Skin epidermis (tissue), 12 donors: ENCODE measurements around the gene KCNQ4.

Source experiments
- H3K27ac ChIP-seq, 21 experiments: fragments of 200-600 bp; sonication (generic) in 11 of 21; one replicate each; pipeline ENCODE4 v1.5.0; 2020; ENCODE audit warnings: mild to moderate bottlenecking in 3 of 21, inconsistent platforms in 2 of 21, moderate library complexity in 2 of 21
- H3K4me3 ChIP-seq, 7 experiments: fragments of 200-600 bp; sonication (generic) in 2 of 7; one replicate each; pipeline ENCODE4 v1.5.0; 2020; ENCODE audit warnings: inconsistent platforms in 2 of 7, mild to moderate bottlenecking in 2 of 7, moderate library complexity in 1 of 7

Gene KCNQ4

GRCh38 chr1:40783001-40783905, at the start of gene KCNQ4:
TSS of gene KCNQ4 (plus strand) at chr1:40783787. CDS start at chr1:40784094, 307 bp downstream.
- H3K27ac ChIP-seq: peak within 1 kb of the TSS in 4 of 21 experiments; percentile 18 to 38 (median 23)
- H3K4me3 ChIP-seq: peak within 1 kb of the TSS; percentile 28 to 44 (median 31)

- no peak overlapping the region for H3K27ac ChIP-seq
Observed at GRCh38 chr1:40734882-40735628, 48.5 kb upstream of the KCNQ4 start.

DNA sequence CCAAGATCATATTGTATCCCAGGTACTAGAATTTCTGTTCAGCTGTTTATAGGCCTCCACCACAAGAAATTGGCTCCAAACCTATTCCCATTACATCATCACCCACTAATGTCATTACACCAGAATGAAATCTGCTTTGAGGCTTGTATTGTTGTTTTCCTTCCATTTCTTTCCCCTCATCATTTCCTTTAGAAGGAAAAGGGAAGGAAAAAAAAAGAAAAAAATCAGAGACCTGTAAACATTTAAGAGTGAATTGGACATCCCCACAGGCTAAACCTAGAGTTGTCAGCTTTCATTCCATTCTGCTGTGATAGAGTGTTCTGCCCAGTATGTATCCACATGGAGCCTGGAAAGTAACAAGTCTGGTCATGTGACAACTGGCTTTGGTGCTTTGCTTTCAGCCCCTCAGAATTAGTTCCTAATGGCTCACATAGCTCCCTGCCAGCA, 47.5 kb upstream of the KCNQ4 start:
- Histone ChIP-seq H3K4me3 (no peak overlapping the region), H3K27ac (no peak overlapping the region)

More at GRCh38 chr1:40734882-40735628, 48.5 kb upstream of the KCNQ4 start:
- H3K4me3 ChIP-seq: no peak overlapping the region

GRCh38 chr1:40738831-40739230, 44.8 kb upstream of the KCNQ4 start:
- no peak overlapping the region for H3K4me3 ChIP-seq
- H3K27ac ChIP-seq: no peak overlapping the region

- Histone ChIP-seq H3K27ac (no peak overlapping the region), H3K4me3 (no peak overlapping the region)
Observed at GRCh38 chr1:40739455-40740008, 44.1 kb upstream of the KCNQ4 start.

DNA sequence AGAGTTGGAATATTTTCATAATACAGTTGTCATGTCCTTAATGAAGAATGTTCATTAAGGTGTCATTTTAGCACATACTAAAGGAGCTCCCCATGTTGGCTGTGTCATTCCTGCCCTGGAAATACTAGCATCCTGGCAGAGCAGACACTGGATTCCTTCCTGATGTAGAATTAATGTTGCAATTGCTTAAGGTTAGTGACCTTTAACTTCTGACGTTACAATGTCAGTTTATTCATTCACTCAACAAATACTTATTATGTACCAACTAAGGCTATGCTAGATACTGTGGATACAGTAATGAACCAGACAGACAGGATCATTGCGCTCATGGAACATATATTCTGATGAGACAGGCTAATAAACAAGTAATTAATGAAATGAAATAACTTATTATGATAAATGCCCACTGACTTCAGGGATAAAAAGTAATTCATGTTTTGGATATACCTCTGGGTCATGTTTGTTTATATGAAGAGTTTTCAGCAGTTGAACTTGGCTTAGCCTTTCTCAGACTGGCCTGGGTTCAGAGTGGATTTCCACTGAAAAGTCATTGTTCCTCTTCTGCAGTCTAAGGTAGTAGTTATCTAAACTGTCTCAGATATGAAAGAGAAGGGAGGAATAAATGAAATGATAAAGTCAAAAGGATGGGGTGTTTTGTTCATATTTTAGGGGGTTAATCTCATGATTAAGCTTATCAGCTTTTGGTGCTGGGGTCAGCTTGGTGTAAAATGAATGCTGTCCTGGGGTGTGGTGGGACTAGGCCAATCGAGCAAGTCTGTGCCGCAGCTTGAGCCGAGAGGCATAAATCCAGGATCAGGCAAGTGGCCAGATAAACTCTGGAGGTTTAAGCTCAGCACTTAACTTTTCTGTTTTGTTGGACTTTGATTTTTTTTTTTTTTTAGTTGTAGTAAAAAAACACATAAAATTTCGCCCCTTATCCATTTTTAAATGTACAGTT, 43.3 kb upstream of the KCNQ4 start:
- Histone ChIP-seq H3K4me3 (no peak overlapping the region), H3K27ac (peak overlapping the region in 1 of 21 experiments; percentile 31)

- Histone ChIP-seq H3K4me3 (no peak overlapping the region), H3K27ac (no peak overlapping the region)
Observed at GRCh38 chr1:40740997-40741736, 42.4 kb upstream of the KCNQ4 start.

- Histone ChIP-seq H3K27ac (no peak overlapping the region), H3K4me3 (no peak overlapping the region)
Observed at GRCh38 chr1:40742363-40743061, 41.1 kb upstream of the KCNQ4 start.

- Histone ChIP-seq H3K4me3 (no peak overlapping the region), H3K27ac (no peak overlapping the region)
Observed at GRCh38 chr1:40743452-40743851, 40.1 kb upstream of the KCNQ4 start.

GRCh38 chr1:40743860-40744259, 39.7 kb upstream of the KCNQ4 start:
- no peak overlapping the region for H3K27ac ChIP-seq
- H3K4me3 ChIP-seq: no peak overlapping the region

DNA sequence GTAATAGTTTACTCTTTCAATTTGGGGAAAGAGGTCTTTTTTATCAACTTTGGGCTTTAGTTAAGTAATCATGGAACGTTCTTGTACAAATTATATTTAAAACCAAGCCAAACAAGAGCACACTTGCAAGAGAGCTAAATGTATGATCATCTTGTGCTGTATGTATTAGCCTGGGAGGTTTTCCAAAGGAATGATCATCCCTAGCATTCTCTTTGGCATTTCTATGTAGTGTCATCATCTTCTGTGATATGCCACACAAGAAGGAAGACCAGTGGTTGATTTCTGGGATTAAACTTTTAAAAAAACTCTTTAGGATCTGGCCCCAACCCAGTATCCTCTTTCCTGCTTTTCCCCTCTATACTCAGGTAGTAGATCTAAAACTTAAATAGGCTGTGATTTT, 38.4 kb upstream of the KCNQ4 start:
- no peak overlapping the region for H3K4me3 ChIP-seq
- H3K27ac ChIP-seq: no peak overlapping the region

DNA sequence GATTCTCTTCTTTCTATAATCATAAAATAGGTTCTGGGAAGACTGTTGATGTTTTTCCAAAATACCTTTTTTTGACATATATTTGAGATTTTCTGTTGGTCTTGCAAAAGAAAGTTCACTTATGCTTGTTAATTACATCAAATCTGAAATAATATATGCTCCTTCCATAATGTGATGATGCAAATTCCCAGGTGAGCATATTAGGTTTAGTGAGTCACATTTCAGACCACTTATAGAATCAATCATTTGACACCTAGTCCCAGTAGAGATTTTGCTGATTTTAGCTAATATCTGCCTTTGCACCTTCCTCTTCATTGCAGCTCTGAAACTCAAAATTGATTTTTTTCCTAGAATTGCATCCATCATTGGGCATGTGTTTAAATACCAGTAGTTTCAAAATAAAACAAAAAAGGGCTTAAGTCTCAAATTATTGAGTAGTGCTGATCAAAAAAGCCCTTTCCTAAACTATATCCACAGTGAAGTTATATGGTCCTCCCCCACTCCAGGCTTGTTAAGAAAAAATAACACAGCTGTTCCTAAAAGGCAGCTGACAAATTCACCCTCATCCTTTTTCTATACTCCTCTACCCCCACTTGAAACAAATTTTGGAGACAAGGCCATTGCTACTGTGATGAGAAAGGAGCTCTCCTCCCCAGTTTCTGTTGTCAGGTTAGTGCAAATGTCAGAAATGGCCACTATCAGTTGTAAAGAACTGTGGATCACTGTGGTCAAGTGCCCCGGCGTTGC, 37.1 kb upstream of the KCNQ4 start:
- Histone ChIP-seq H3K27ac (no peak overlapping the region), H3K4me3 (no peak overlapping the region)

GRCh38 chr1:40748841-40749718, 34.5 kb upstream of the KCNQ4 start:
- Histone ChIP-seq H3K4me3 (no peak overlapping the region), H3K27ac (no peak overlapping the region)

DNA sequence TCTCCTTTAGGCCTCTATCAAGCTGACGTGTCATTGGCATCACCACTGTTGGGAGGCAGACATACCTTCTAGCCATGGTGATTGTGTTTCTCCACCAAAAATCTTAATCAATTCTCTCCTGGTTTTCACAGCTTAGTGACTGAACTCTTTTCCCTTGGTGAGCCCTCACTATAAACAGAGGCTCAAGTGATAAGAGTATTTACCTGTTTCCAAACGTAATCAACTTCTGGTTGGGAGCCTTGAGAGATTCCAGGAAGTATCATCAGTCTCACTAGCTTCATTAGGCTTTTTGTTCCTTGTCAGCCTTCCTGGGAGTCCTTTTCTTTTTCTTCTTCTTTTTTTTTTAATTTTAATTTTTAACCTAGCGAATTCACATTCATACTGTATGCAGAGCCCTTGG, 33.8 kb upstream of the KCNQ4 start:
- Histone ChIP-seq H3K4me3 (no peak overlapping the region), H3K27ac (no peak overlapping the region)

DNA sequence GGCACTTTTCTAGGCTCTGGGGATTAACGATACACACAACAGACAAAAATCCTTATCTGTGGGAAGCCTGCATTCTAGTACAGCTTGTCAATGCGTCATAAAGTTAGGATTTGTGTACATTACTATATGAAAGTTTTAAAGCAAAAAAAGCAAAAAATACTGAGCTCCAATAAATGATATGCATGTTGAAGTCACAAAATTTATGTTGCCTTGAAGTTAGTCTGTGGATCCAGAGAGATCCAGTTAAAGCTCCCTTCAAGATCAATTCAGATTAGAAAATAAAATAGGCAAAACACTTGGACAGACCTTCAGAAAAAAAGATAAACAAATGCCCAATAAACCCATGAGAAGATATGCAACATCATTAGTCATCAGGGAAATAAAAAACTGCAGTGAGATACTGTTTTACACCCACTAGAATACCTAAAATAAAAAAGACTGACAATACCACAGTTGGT, 33.1 kb upstream of the KCNQ4 start:
- H3K4me3 ChIP-seq: no peak overlapping the region

DNA sequence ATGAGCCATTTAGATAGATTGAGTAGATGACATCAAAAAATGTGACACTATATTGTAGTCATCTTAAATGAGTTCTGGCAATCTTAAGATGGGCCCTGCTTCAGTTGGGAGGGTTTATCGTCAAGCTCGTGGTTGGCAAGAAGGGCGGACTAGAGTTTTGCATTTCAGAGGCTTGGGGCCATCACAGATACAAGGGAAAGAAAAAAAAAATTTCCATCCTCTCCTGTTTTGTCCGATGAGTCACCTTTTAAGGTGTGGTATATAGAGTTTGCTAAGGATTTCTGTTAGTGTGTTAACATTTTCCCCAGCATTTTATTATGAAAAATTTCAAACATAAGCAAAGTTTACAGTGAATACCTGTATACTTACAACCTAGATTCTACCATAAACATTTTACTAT, 31.8 kb upstream of the KCNQ4 start:
- H3K4me3 ChIP-seq: no peak overlapping the region
- no peak overlapping the region for H3K27ac ChIP-seq

More for the DNA sequence above, 33.1 kb upstream of the KCNQ4 start:
- no peak overlapping the region for H3K27ac ChIP-seq
